ENCODE measurements around the gene SHC3. TPM values are rescaled to one million over a fixed set of nuclear protein-coding genes. Genes with fewer than 3 reads are reported as not detected.
A peak's percentile ranks its signal among the peaks of the same experiment; 100 is the strongest.

Gene SHC3
- total RNA-seq, 1 donor from 2014 or later, result 5.1 TPM

- TF ChIP-seq CTCF (conservative IDR thresholded peaks at IDR 0.05; ENCODE audit: low read depth, low read length), result no peak
- no peak overlapping the region for H3K4me3 ChIP-seq (ENCODE audit: low read depth, low read length)
- no peak for DNase-seq (ENCODE audit: low read depth)
Measured at GRCh38 chr9:89024727-89025126, 153.9 kb downstream of the SHC3 start.

GRCh38 chr9:89023740-89024139 lies 154.9 kb downstream of the SHC3 start:
- TF ChIP-seq CTCF (conservative IDR thresholded peaks at IDR 0.05; ENCODE audit: low read depth, low read length), result no peak
- DNase-seq (ENCODE audit: low read depth), result no peak
- no peak overlapping the region for H3K4me3 ChIP-seq (ENCODE audit: low read depth, low read length)

- H3K4me3 ChIP-seq (ENCODE audit: low read depth, low read length), result no peak overlapping the region
- TF ChIP-seq CTCF (conservative IDR thresholded peaks at IDR 0.05; ENCODE audit: low read depth, low read length), result no peak
- no peak for DNase-seq (ENCODE audit: low read depth)
Measured at GRCh38 chr9:89022902-89023301, 155.7 kb downstream of the SHC3 start.

GRCh38 chr9:89022001-89022759 lies 156.4 kb downstream of the SHC3 start:
- no peak for DNase-seq (ENCODE audit: low read depth)
- TF ChIP-seq CTCF (conservative IDR thresholded peaks at IDR 0.05; ENCODE audit: low read depth, low read length), result no peak
- H3K4me3 ChIP-seq (ENCODE audit: low read depth, low read length), result no peak overlapping the region

- H3K4me3 ChIP-seq (ENCODE audit: low read depth, low read length), result no peak overlapping the region
- TF ChIP-seq CTCF (conservative IDR thresholded peaks at IDR 0.05; ENCODE audit: low read depth, low read length), result no peak
- DNase-seq (ENCODE audit: low read depth), result peak; percentile 61
Measured at GRCh38 chr9:89021154-89021803, 157.3 kb downstream of the SHC3 start.

- H3K4me3 ChIP-seq (ENCODE audit: low read depth, low read length), result no peak overlapping the region
- no peak for TF ChIP-seq CTCF (conservative IDR thresholded peaks at IDR 0.05; ENCODE audit: low read depth, low read length)
- DNase-seq (ENCODE audit: low read depth), result no peak
Measured at GRCh38 chr9:89020754-89021153, 157.9 kb downstream of the SHC3 start.
